IMR-90 (cell line): ENCODE results near the gene GSTO1. TPM values are rescaled to one million over a fixed set of nuclear protein-coding genes. Genes with fewer than 3 reads are reported as not detected.

Source experiments
- ATAC-seq: fragments of 200-7000 bp; cut with Tn5 transposase; 2 replicates; pipeline ENCODE4 v1.9.1; 2020; ENCODE audit warnings: low read depth, mild to moderate bottlenecking, moderate library complexity
- BruUV-seq: library from RNA; stranded (reverse); fragments of 400-500 nt; replicated peaks from 2 replicates; lab custom pipeline; 2021; lab: Mats Ljungman, UMichigan
- CTCF ChIA-PET: fragments of 300-600 bp; formaldehyde crosslinking; extraction: SDS; loops from one replicate; lab custom pipeline; 2021; ENCODE audit warnings: antibody characterized with exemption; lab: Yijun Ruan, JAX
- POLR2A ChIA-PET: fragments of 300-600 bp; sonication (Branson Sonifier 250); formaldehyde crosslinking; loops from one replicate; lab custom pipeline; 2022; ENCODE audit warnings: antibody characterized with exemption; ENCODE audit not compliant: unreplicated experiment; lab: Charles Lee
- DNase-seq: peaks from one replicate; pipeline ENCODE4 v3.0.0; 2013
- H2AFZ ChIP-seq: replicated peaks from 2 replicates; pipeline ENCODE3; 2013; ENCODE audit warnings: low read length, mild to moderate bottlenecking; ENCODE audit not compliant: poor library complexity
- H2AK5ac ChIP-seq: 2 replicates; pipeline ENCODE4 v1.6.1; 2013; ENCODE audit warnings: low read depth, low read length, inconsistent platforms
- H2AK9ac ChIP-seq: replicated peaks from 2 replicates; pipeline ENCODE3; 2013; ENCODE audit warnings: mild to moderate bottlenecking, low read depth, low read length, moderate library complexity; ENCODE audit not compliant: poor library complexity
- H2BK120ac ChIP-seq: 2 replicates; pipeline ENCODE4 v1.6.1; 2013; ENCODE audit warnings: low read depth, low read length, inconsistent platforms
- H2BK15ac ChIP-seq: 3 replicates; pipeline ENCODE4 v1.6.1; 2013; ENCODE audit warnings: low read depth, low read length, inconsistent platforms
- H2BK20ac ChIP-seq: 2 replicates; pipeline ENCODE4 v1.6.1; 2013; ENCODE audit warnings: low read depth, mild to moderate bottlenecking, inconsistent platforms, low read length, moderate library complexity
- H2BK5ac ChIP-seq: 2 replicates; pipeline ENCODE4 v1.6.1; 2013; ENCODE audit warnings: mild to moderate bottlenecking, low read depth, low read length, inconsistent platforms; ENCODE audit not compliant: poor library complexity, severe bottlenecking
- H3K14ac ChIP-seq: replicated peaks from 2 replicates; pipeline ENCODE4 v1.6.1; 2013; ENCODE audit warnings: low read depth, low read length, inconsistent platforms
- H3K18ac ChIP-seq: 2 replicates; pipeline ENCODE4 v1.6.1; 2013; ENCODE audit warnings: low read depth, low read length, control low read depth
- H3K23ac ChIP-seq: 2 replicates; pipeline ENCODE4 v1.6.1; 2013; ENCODE audit warnings: low read depth, low read length, inconsistent platforms
- H3K27ac ChIP-seq: 2 replicates; pipeline ENCODE4 v1.5.1; 2013; ENCODE audit warnings: mild to moderate bottlenecking, control low read depth, low read length; ENCODE audit not compliant: insufficient read depth
- H3K27me3 ChIP-seq: 2 replicates; pipeline ENCODE4 v1.6.1; 2013; ENCODE audit warnings: low read length; ENCODE audit not compliant: control insufficient read depth, insufficient read depth
- H3K36me3 ChIP-seq: 2 replicates; pipeline ENCODE4 v1.6.1; 2013; ENCODE audit warnings: low read length, mixed read lengths; ENCODE audit not compliant: control insufficient read depth, insufficient read depth
- H3K4ac ChIP-seq: 2 replicates; pipeline ENCODE4 v1.6.1; 2013; ENCODE audit warnings: low read depth, low read length, inconsistent platforms
- H3K4me1 ChIP-seq: 2 replicates; pipeline ENCODE4 v1.6.1; 2013; ENCODE audit warnings: low read length, mixed read lengths; ENCODE audit not compliant: control insufficient read depth, insufficient read depth
- H3K4me2 ChIP-seq: 2 replicates; pipeline ENCODE4 v1.6.1; 2013; ENCODE audit warnings: low read depth, mild to moderate bottlenecking, control low read depth, low read length, moderate library complexity
- H3K4me3 ChIP-seq: 2 replicates; pipeline ENCODE4 v1.5.1; 2013; ENCODE audit warnings: low read depth, mild to moderate bottlenecking, control low read depth, low read length, moderate library complexity; ENCODE audit not compliant: insufficient read depth
- H3K56ac ChIP-seq: 2 replicates; pipeline ENCODE4 v1.6.1; 2013; ENCODE audit warnings: low read length, inconsistent platforms; ENCODE audit not compliant: insufficient read depth; ENCODE audit errors: extremely low read depth
- H3K79me1 ChIP-seq, 2 experiments: 2 replicates each; pipeline ENCODE4 v1.6.1; 2013; ENCODE audit warnings: low read length in 2 of 2, inconsistent platforms in 1 of 2, low read depth in 1 of 2
- H3K9ac ChIP-seq: 2 replicates; pipeline ENCODE4 v1.6.1; 2013; ENCODE audit warnings: low read depth, low read length, control low read depth
- H3K9me1 ChIP-seq: 2 replicates; pipeline ENCODE4 v1.6.1; 2013; ENCODE audit warnings: low read length, inconsistent platforms; ENCODE audit not compliant: insufficient read depth
- H3K9me3 ChIP-seq: 2 replicates; pipeline ENCODE4 v1.6.1; 2013; ENCODE audit warnings: low read length; ENCODE audit not compliant: control insufficient read depth, insufficient read depth
- H4K20me1 ChIP-seq: 2 replicates; pipeline ENCODE4 v1.6.1; 2013; ENCODE audit warnings: low read length, inconsistent platforms; ENCODE audit not compliant: insufficient read depth
- H4K5ac ChIP-seq: 2 replicates; pipeline ENCODE4 v1.6.1; 2013; ENCODE audit warnings: mild to moderate bottlenecking, low read depth, low read length, control low read depth
- H4K8ac ChIP-seq, 2 experiments: 2 replicates each; pipeline ENCODE4 v1.6.1; 2013; ENCODE audit warnings: low read depth in 2 of 2, low read length in 2 of 2, control low read depth in 1 of 2, inconsistent platforms in 1 of 2
- H4K91ac ChIP-seq: 2 replicates; pipeline ENCODE4 v1.6.1; 2013; ENCODE audit warnings: low read depth, low read length, inconsistent platforms; ENCODE audit not compliant: insufficient read depth
- BHLHE40 ChIP-seq: fragments of 150-350 bp; IDR thresholded peaks from 2 replicates; pipeline ENCODE4 v1.6.1; 2016; ENCODE audit warnings: mild to moderate bottlenecking, low read depth, low read length
- CEBPB ChIP-seq: IDR thresholded peaks from 2 replicates; pipeline ENCODE4 v1.6.1; 2012; ENCODE audit warnings: low read depth, low read length, improper control_type of control experiment
- CHD1 ChIP-seq: IDR thresholded peaks from 2 replicates; pipeline ENCODE4 v1.6.1; 2012; ENCODE audit warnings: low read depth, low read length, improper control_type of control experiment
- FOS ChIP-seq: fragments of 150-350 bp; IDR thresholded peaks from 2 replicates; pipeline ENCODE4 v1.6.1; 2016; ENCODE audit warnings: low read depth, low read length
- MAFK ChIP-seq: IDR thresholded peaks from 2 replicates; pipeline ENCODE4 v1.6.1; 2012; ENCODE audit warnings: low read depth, low read length, improper control_type of control experiment
- MAZ ChIP-seq: IDR thresholded peaks from 2 replicates; pipeline ENCODE4 v1.6.1; 2012; ENCODE audit warnings: low read depth, mild to moderate bottlenecking, low read length, improper control_type of control experiment, moderate library complexity, borderline replicate concordance
- MXI1 ChIP-seq: IDR thresholded peaks from 2 replicates; pipeline ENCODE4 v1.6.1; 2012; ENCODE audit warnings: low read depth, mild to moderate bottlenecking, low read length, moderate library complexity, borderline replicate concordance
- NFE2L2 ChIP-seq: fragments of 150-350 bp; IDR thresholded peaks from 2 replicates; pipeline ENCODE4 v1.6.1; 2016; ENCODE audit warnings: low read depth, mild to moderate bottlenecking, low read length
- POLR2A ChIP-seq: IDR thresholded peaks from 2 replicates; pipeline ENCODE4 v1.6.1; 2012; ENCODE audit warnings: mild to moderate bottlenecking, low read depth, low read length
- RAD21 ChIP-seq: IDR thresholded peaks from 2 replicates; pipeline ENCODE4 v1.6.1; 2012; ENCODE audit warnings: low read length, improper control_type of control experiment
- RCOR1 ChIP-seq: IDR thresholded peaks from 2 replicates; pipeline ENCODE4 v1.6.1; 2012; ENCODE audit warnings: mild to moderate bottlenecking, low read length, improper control_type of control experiment; ENCODE audit not compliant: insufficient replicate concordance
- RFX5 ChIP-seq: IDR thresholded peaks from 2 replicates; pipeline ENCODE4 v1.8.0; 2012; ENCODE audit warnings: low read depth, mild to moderate bottlenecking, low read length, moderate library complexity
- SMC3 ChIP-seq: fragments of 150-350 bp; IDR thresholded peaks from 2 replicates; pipeline ENCODE4 v1.6.1; 2016; ENCODE audit warnings: low read depth, mild to moderate bottlenecking, antibody characterized with exemption, low read length, moderate library complexity
- WGBS, 2 experiments: methylation state at CpG; one replicate each; pipeline versions ENCODE4 v1.1.5 to v1.1.7; 2013; ENCODE audit warnings: missing lambda C conversion rate in 2 of 2; ENCODE audit not compliant: insufficient read length in 1 of 2; ENCODE audit errors: extremely low coverage in 2 of 2; 5-methylcytosine and 5-hydroxymethylcytosine counted together
- dilution Hi-C: fragments of 300-500 bp; cut with HindIII; formaldehyde crosslinking; loops from one replicate; pipeline ENCODE4 v1.14.3; 2018; ENCODE audit warnings: low sequenced_read_pairs; ENCODE audit not compliant: unreplicated experiment
- in situ Hi-C: fragments of 300-500 bp; cut with MboI; formaldehyde crosslinking; loops from 3 replicates; pipeline ENCODE4 v1.14.3; 2019; ENCODE audit warnings: low sequenced_read_pairs, inconsistent platforms, mixed read lengths
- intact Hi-C: fragments of 100-400 bp; cut with micrococcal nuclease; formaldehyde crosslinking; loops from 2 replicates; pipeline ENCODE4 v1.10.0; 2022
- polyA plus RNA-seq, 3 experiments: library from polyadenylated mRNA; depleted of rRNA; stranded (reverse); fragments of >200 nt; gene quantifications; 2 replicates each; pipeline ENCODE4 v1.2.3, GENCODE V29; 2012; ENCODE audit warnings: low replicate concordance in 1 of 3
- total RNA-seq: library from RNA; depleted of rRNA; stranded (reverse); fragments of >200 nt; gene quantifications from 2 replicates; pipeline ENCODE4 v1.2.3, GENCODE V29; 2012
- TF ChIP-seq, protein P1 (sequence below): fragments of 150-350 bp; IDR thresholded peaks from 2 replicates; pipeline ENCODE4 v1.6.1; 2016; ENCODE audit warnings: low read depth, mild to moderate bottlenecking, low read length, moderate library complexity, borderline replicate concordance
- TF ChIP-seq, protein P2 (sequence below): conservative IDR thresholded peaks from 2 replicates; pipeline ENCODE4 v1.5.1; 2012; ENCODE audit warnings: mild to moderate bottlenecking, low read depth, low read length, improper control_type of control experiment
- TF ChIP-seq, protein P3 (sequence below): fragments of 150-350 bp; IDR thresholded peaks from 2 replicates; pipeline ENCODE4 v1.6.1; 2017; ENCODE audit warnings: mild to moderate bottlenecking, antibody characterized with exemption, low read length, low read depth

The GSTO1 gene
- total and polyA plus RNA-seq, 2 of the 4 experiments (the other 2 are of a cell fraction): 186 to 258 TPM

DNA sequence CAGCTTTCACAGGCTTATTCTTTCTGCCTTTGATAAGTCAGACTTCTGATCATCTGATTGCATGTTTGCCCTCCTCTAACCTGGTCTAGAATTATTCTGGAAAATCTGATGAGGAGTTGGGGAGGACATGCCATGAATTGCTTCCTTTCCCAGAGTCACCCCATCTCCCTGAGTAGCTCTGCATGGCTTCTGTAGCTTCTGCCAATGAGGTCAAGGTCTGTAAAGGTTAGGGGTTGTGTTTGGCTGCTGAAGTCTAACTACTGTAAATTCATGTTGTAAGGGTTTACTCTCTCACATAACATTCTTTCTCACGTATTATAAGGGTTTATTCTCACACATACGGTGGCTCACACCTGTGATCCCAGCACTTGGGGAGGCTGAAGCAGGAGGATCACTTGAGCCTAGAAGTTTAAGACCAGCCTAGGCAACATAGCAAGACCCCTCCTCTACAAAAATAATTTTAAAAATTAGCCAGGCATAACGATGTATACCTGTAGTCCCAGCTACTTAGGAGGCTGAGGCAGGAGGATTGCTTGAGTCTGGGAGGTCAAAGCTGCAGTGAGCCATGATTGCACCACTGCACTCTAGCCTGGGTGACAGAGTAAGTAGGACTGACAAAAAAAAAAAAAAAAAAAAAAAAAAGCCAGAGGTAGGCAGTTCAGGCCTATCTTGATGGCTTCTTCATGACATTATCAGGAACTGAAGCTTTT is 25.0 kb downstream of the GSTO1 start:
- Histone ChIP-seq H2BK120ac (no peak overlapping the region), H3K9me3 (no peaks in the 10 kb centered on the region), H2BK15ac (no peak overlapping the region), H4K8ac (no peak overlapping the region), H3K36me3 (no peaks in the 10 kb centered on the region), H3K56ac (no peak overlapping the region), H2AK9ac (no peak overlapping the region), H3K4me1 (peaks cover 4% of the 10 kb centered on the region; the same call in 1 of the 2 replicates), H3K27me3 (no peaks in the 10 kb centered on the region), H4K20me1 (no peaks in the 10 kb centered on the region), H3K27ac (no peak overlapping the region), H3K9me1 (no peaks in the 10 kb centered on the region; the same call in 1 of the 2 replicates), H3K4ac (no peak overlapping the region), H3K79me1 (no peaks in the 10 kb centered on the region), H3K14ac (no peak overlapping the region), H3K18ac (no peak overlapping the region), H2AK5ac (no peak overlapping the region), H3K4me2 (no peak overlapping the region), H3K9ac (no peak overlapping the region), H4K5ac (no peak overlapping the region), H2BK20ac (no peak overlapping the region), H4K91ac (no peak overlapping the region), H3K4me3 (no peak overlapping the region), H3K23ac (no peak overlapping the region), H2BK5ac (no peak overlapping the region), H2AFZ (no peak overlapping the region)
- in situ Hi-C loops: no loop called here
- no CpG with 5 or more reads among the region's 3 CpGs for WGBS, 2 experiments
- intact Hi-C loops: no loop called here
- dilution Hi-C loops: no loop called here
- ATAC-seq: no peak
- POLR2A ChIA-PET: no interaction called here
- DNase-seq: no peak
- no TSS peak for BruUV-seq
- CTCF ChIA-PET: interaction anchor here (3.1 kb wide), 1 partner anchor 11 kb away, joined by 12 read pairs; no protein-coding TSS in a partner anchor
- TF ChIP-seq POLR2A: no peak
- no peak for TF ChIP-seq RFX5
- TF ChIP-seq, protein P1, sequence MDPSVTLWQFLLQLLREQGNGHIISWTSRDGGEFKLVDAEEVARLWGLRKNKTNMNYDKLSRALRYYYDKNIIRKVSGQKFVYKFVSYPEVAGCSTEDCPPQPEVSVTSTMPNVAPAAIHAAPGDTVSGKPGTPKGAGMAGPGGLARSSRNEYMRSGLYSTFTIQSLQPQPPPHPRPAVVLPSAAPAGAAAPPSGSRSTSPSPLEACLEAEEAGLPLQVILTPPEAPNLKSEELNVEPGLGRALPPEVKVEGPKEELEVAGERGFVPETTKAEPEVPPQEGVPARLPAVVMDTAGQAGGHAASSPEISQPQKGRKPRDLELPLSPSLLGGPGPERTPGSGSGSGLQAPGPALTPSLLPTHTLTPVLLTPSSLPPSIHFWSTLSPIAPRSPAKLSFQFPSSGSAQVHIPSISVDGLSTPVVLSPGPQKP: no peak
- no peak for TF ChIP-seq MAFK
- TF ChIP-seq, protein P2, sequence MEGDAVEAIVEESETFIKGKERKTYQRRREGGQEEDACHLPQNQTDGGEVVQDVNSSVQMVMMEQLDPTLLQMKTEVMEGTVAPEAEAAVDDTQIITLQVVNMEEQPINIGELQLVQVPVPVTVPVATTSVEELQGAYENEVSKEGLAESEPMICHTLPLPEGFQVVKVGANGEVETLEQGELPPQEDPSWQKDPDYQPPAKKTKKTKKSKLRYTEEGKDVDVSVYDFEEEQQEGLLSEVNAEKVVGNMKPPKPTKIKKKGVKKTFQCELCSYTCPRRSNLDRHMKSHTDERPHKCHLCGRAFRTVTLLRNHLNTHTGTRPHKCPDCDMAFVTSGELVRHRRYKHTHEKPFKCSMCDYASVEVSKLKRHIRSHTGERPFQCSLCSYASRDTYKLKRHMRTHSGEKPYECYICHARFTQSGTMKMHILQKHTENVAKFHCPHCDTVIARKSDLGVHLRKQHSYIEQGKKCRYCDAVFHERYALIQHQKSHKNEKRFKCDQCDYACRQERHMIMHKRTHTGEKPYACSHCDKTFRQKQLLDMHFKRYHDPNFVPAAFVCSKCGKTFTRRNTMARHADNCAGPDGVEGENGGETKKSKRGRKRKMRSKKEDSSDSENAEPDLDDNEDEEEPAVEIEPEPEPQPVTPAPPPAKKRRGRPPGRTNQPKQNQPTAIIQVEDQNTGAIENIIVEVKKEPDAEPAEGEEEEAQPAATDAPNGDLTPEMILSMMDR: no peak
- TF ChIP-seq RCOR1: no peak
- TF ChIP-seq MAZ: no peak
- TF ChIP-seq FOS: no peak
- TF ChIP-seq BHLHE40: no peak
- no peak for TF ChIP-seq CHD1
- no peak for TF ChIP-seq NFE2L2
- no peak for TF ChIP-seq MXI1
- no peak for TF ChIP-seq RAD21
- no peak for TF ChIP-seq SMC3
- TF ChIP-seq CEBPB: no peak
- TF ChIP-seq, protein P3, sequence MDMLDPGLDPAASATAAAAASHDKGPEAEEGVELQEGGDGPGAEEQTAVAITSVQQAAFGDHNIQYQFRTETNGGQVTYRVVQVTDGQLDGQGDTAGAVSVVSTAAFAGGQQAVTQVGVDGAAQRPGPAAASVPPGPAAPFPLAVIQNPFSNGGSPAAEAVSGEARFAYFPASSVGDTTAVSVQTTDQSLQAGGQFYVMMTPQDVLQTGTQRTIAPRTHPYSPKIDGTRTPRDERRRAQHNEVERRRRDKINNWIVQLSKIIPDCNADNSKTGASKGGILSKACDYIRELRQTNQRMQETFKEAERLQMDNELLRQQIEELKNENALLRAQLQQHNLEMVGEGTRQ: no peak
